Parathyroid adenoma (tissue), 2 donors: ENCODE data around the gene PPIF.

Experiments
- H2AFZ ChIP-seq: fragments of 300-600 bp; sonication (generic); one replicate; pipeline ENCODE4 v1.7.0; 2017; ENCODE audit warnings: antibody characterized with exemption, mild to moderate bottlenecking
- H3K27ac ChIP-seq: fragments of 300-600 bp; sonication (generic); one replicate; pipeline ENCODE4 v1.7.0; 2017
- H3K27me3 ChIP-seq: fragments of 300-600 bp; sonication (generic); one replicate; pipeline ENCODE4 v1.7.0; 2017; ENCODE audit warnings: low read length; ENCODE audit not compliant: control insufficient read depth, insufficient read depth
- H3K36me3 ChIP-seq: fragments of 300-600 bp; sonication (generic); one replicate; pipeline ENCODE4 v1.7.0; 2017; ENCODE audit warnings: low read length; ENCODE audit not compliant: control insufficient read depth, insufficient read depth
- H3K4me1 ChIP-seq: fragments of 300-600 bp; sonication (generic); one replicate; pipeline ENCODE4 v1.7.0; 2017; ENCODE audit warnings: control low read depth
- H3K4me2 ChIP-seq: fragments of 300-600 bp; sonication (generic); one replicate; pipeline ENCODE4 v1.7.0; 2017; ENCODE audit warnings: low read length
- H3K4me3 ChIP-seq: fragments of 300-600 bp; sonication (generic); one replicate; pipeline ENCODE4 v1.7.0; 2017; ENCODE audit warnings: low read depth, low read length
- H3K79me2 ChIP-seq: fragments of 300-600 bp; sonication (generic); one replicate; pipeline ENCODE4 v1.7.0; 2017; ENCODE audit warnings: control low read depth
- H3K9ac ChIP-seq: fragments of 300-600 bp; sonication (generic); one replicate; pipeline ENCODE4 v1.7.0; 2017; ENCODE audit warnings: mild to moderate bottlenecking
- H3K9me3 ChIP-seq: fragments of 300-600 bp; sonication (generic); one replicate; pipeline ENCODE4 v1.7.0; 2017; ENCODE audit warnings: low read length; ENCODE audit not compliant: control insufficient read depth
- CTCF ChIP-seq: fragments of 300-600 bp; sonication (generic); IDR thresholded peaks from one replicate; pipeline ENCODE4 v1.7.0; 2017; ENCODE audit warnings: antibody characterized with exemption, mild to moderate bottlenecking
- donor health status: primary hyperparathyroidism.

PPIF gene

GRCh38 chr10:79301754-79302530 is 45.3 kb upstream of the PPIF start:
- Histone ChIP-seq H3K4me2 (no peak overlapping the region), H3K79me2 (no peaks in the 10 kb centered on the region), H3K9ac (no peak overlapping the region), H3K4me1 (no peaks in the 10 kb centered on the region), H3K27me3 (no peaks in the 10 kb centered on the region), H3K27ac (no peak overlapping the region), H3K4me3 (no peak overlapping the region), H3K9me3 (no peaks in the 10 kb centered on the region), H3K36me3 (no peaks in the 10 kb centered on the region), H2AFZ (no peak overlapping the region)
- TF ChIP-seq CTCF = no peak

GRCh38 chr10:79303631-79304478 is 43.4 kb upstream of the PPIF start:
- H3K27me3 ChIP-seq = no peaks in the 10 kb centered on the region
- H3K9me3 ChIP-seq = no peaks in the 10 kb centered on the region
- no peaks in the 10 kb centered on the region for H3K79me2 ChIP-seq
- H3K4me3 ChIP-seq = no peak overlapping the region
- no peak overlapping the region for H3K9ac ChIP-seq
- H3K4me2 ChIP-seq = no peak overlapping the region
- H3K36me3 ChIP-seq = no peaks in the 10 kb centered on the region
- no peak overlapping the region for H3K27ac ChIP-seq
- no peaks in the 10 kb centered on the region for H3K4me1 ChIP-seq
- TF ChIP-seq CTCF = no peak
- H2AFZ ChIP-seq = no peak overlapping the region

GRCh38 chr10:79304479-79305087 is 42.7 kb upstream of the PPIF start:
- H3K36me3 ChIP-seq = no peaks in the 10 kb centered on the region

GRCh38 chr10:79305515-79305914 is 41.8 kb upstream of the PPIF start:
- Histone ChIP-seq H3K36me3 (no peaks in the 10 kb centered on the region), H3K27me3 (no peaks in the 10 kb centered on the region), H3K9ac (no peak overlapping the region), H3K4me1 (no peaks in the 10 kb centered on the region), H3K4me2 (no peak overlapping the region), H3K4me3 (no peak overlapping the region), H3K79me2 (no peaks in the 10 kb centered on the region), H3K27ac (no peak overlapping the region), H2AFZ (no peak overlapping the region), H3K9me3 (no peaks in the 10 kb centered on the region)
- TF ChIP-seq CTCF = no peak

More at GRCh38 chr10:79304479-79305087, 42.7 kb upstream of the PPIF start:
- Histone ChIP-seq H2AFZ (no peak overlapping the region), H3K9me3 (no peaks in the 10 kb centered on the region), H3K9ac (no peak overlapping the region), H3K4me3 (no peak overlapping the region), H3K27me3 (no peaks in the 10 kb centered on the region), H3K27ac (no peak overlapping the region), H3K4me2 (no peak overlapping the region), H3K79me2 (no peaks in the 10 kb centered on the region), H3K4me1 (no peaks in the 10 kb centered on the region)
- no peak for TF ChIP-seq CTCF
